Karpas-422 (cell line): Measurements from ENCODE around the gene IER5. TPM values are rescaled to one million over a fixed set of nuclear protein-coding genes. Genes with fewer than 3 reads are reported as not detected.

Experiments
- DNase-seq: peaks from one replicate; pipeline ENCODE4 v3.0.0-alpha.2; 2015
- H2AFZ ChIP-seq: fragments of 200-600 bp; sonication (generic); 2 replicates; pipeline ENCODE4 v1.6.1; 2014; ENCODE audit warnings: antibody characterized with exemption, low read length, mixed read lengths
- H3K27ac ChIP-seq: fragments of 200-600 bp; sonication (generic); 2 replicates; pipeline ENCODE4 v1.5.1; 2014; ENCODE audit warnings: mild to moderate bottlenecking, low read length, moderate library complexity
- H3K27me3 ChIP-seq: fragments of 200-600 bp; sonication (generic); 2 replicates; pipeline ENCODE4 v1.6.1; 2014; ENCODE audit warnings: low read length, mixed read lengths
- H3K36me3 ChIP-seq: fragments of 200-600 bp; sonication (generic); 2 replicates; pipeline ENCODE4 v1.6.1; 2014; ENCODE audit warnings: low read length, mixed read lengths; ENCODE audit not compliant: insufficient read depth
- H3K4me1 ChIP-seq: fragments of 200-600 bp; sonication (generic); 2 replicates; pipeline ENCODE4 v1.6.1; 2014; ENCODE audit warnings: mild to moderate bottlenecking, low read length, mixed read lengths
- H3K4me2 ChIP-seq: fragments of 200-600 bp; sonication (generic); 2 replicates; pipeline ENCODE4 v1.6.1; 2014; ENCODE audit warnings: low read length, low read depth, mild to moderate bottlenecking; ENCODE audit not compliant: poor library complexity, severe bottlenecking
- H3K4me3 ChIP-seq: fragments of 200-600 bp; sonication (generic); 2 replicates; pipeline ENCODE4 v1.5.1; 2014; ENCODE audit warnings: mild to moderate bottlenecking, antibody characterized with exemption, low read length, mixed read lengths
- H3K79me2 ChIP-seq: fragments of 200-600 bp; sonication (generic); 2 replicates; pipeline ENCODE4 v1.6.1; 2014; ENCODE audit warnings: mild to moderate bottlenecking, low read length, mixed read lengths
- H3K9ac ChIP-seq: fragments of 200-600 bp; sonication (generic); 2 replicates; pipeline ENCODE4 v1.6.0; 2014; ENCODE audit warnings: low read length
- H3K9me2 ChIP-seq: fragments of 200-600 bp; sonication (generic), shearing (Covaris generic); replicated peaks from 2 replicates; pipeline ENCODE4 v1.6.0; 2014; ENCODE audit warnings: mild to moderate bottlenecking, low read length, moderate library complexity; ENCODE audit not compliant: insufficient read depth
- H3K9me3 ChIP-seq: fragments of 300-700, 200-600 bp; sonication (generic); 2 replicates; pipeline ENCODE4 v1.6.1; 2014; ENCODE audit warnings: low read length, mixed read lengths
- H4K20me1 ChIP-seq: fragments of 200-600 bp; sonication (generic); 2 replicates; pipeline ENCODE4 v1.6.1; 2014; ENCODE audit warnings: mild to moderate bottlenecking, antibody characterized with exemption, low read length, low read depth; ENCODE audit not compliant: insufficient read depth
- total RNA-seq: library from RNA; depleted of rRNA; stranded (reverse); fragments of >200 nt; shearing (Covaris generic); gene quantifications from 2 replicates; pipeline ENCODE4 v1.2.3, GENCODE V29; 2014; ENCODE audit warnings: low replicate concordance

The IER5 gene
- total RNA-seq, 1 experiment from 2014 or later: 5.3 TPM

- H3K9me3 ChIP-seq: no peaks in the 10 kb centered on the region
- DNase-seq: peak; percentile 10
- H3K9me2 ChIP-seq: no peaks in the 10 kb centered on the region
Measured at GRCh38 chr1:181080556-181080955, 7.9 kb upstream of the IER5 start.

GRCh38 chr1:181081395-181081794 is 7.1 kb upstream of the IER5 start:
- no peak for DNase-seq
- H3K4me3 ChIP-seq: no peak overlapping the region
- no peaks in the 10 kb centered on the region for H3K9me3 ChIP-seq
- 0 out of 2 replicates have a peak, but pooled peaks cover 3% of the 10 kb centered on the region for H3K4me1 ChIP-seq
- H3K36me3 ChIP-seq: no peaks in the 10 kb centered on the region
- no peak overlapping the region for H3K4me2 ChIP-seq
- H2AFZ ChIP-seq: no peak overlapping the region
- no peaks in the 10 kb centered on the region for H4K20me1 ChIP-seq
- no peaks in the 10 kb centered on the region for H3K79me2 ChIP-seq
- H3K27ac ChIP-seq: no peak overlapping the region
- H3K27me3 ChIP-seq: no peaks in the 10 kb centered on the region
- no peak overlapping the region for H3K9ac ChIP-seq
- no peaks in the 10 kb centered on the region for H3K9me2 ChIP-seq

More at GRCh38 chr1:181080556-181080955, 7.9 kb upstream of the IER5 start:
- Histone ChIP-seq H3K4me1 (peaks cover 8% of the 10 kb centered on the region; the same call in 1 of the 2 replicates), H2AFZ (no peak overlapping the region), H3K4me2 (no peak overlapping the region), H3K27ac (no peak overlapping the region), H3K79me2 (no peaks in the 10 kb centered on the region), H3K4me3 (no peak overlapping the region), H3K36me3 (no peaks in the 10 kb centered on the region), H4K20me1 (no peaks in the 10 kb centered on the region), H3K27me3 (no peaks in the 10 kb centered on the region), H3K9ac (no peak overlapping the region)

GRCh38 chr1:181083842-181084605 is 4.5 kb upstream of the IER5 start:
- Histone ChIP-seq H2AFZ (peak overlapping the region; percentile 37; the same call in 1 of the 2 replicates), H3K9me2 (no peaks in the 10 kb centered on the region), H3K9ac (no peak overlapping the region), H3K4me2 (no peak overlapping the region), H3K27ac (no peak overlapping the region), H3K9me3 (no peaks in the 10 kb centered on the region), H3K27me3 (no peaks in the 10 kb centered on the region), H3K4me3 (no peak overlapping the region), H3K79me2 (no peaks in the 10 kb centered on the region), H3K36me3 (no peaks in the 10 kb centered on the region), H4K20me1 (no peaks in the 10 kb centered on the region), H3K4me1 (peaks cover 15% of the 10 kb centered on the region)
- peak; percentile 84 for DNase-seq

- no peak overlapping the region for H3K9ac ChIP-seq
- H3K27me3 ChIP-seq: no peaks in the 10 kb centered on the region
- no peak overlapping the region for H3K27ac ChIP-seq
- no peaks in the 10 kb centered on the region for H3K36me3 ChIP-seq
- no peaks in the 10 kb centered on the region for H3K9me2 ChIP-seq
- H4K20me1 ChIP-seq: peaks cover 1% of the 10 kb centered on the region; the same call in 1 of the 2 replicates
- H3K4me1 ChIP-seq: peaks cover 14% of the 10 kb centered on the region
- H3K79me2 ChIP-seq: no peaks in the 10 kb centered on the region
- no peak overlapping the region for H3K4me3 ChIP-seq
- no peak for DNase-seq
- no peak overlapping the region for H2AFZ ChIP-seq
- no peak overlapping the region for H3K4me2 ChIP-seq
- no peaks in the 10 kb centered on the region for H3K9me3 ChIP-seq
Measured at GRCh38 chr1:181084606-181084969, 3.9 kb upstream of the IER5 start.

GRCh38 chr1:181086091-181086490 is 2.4 kb upstream of the IER5 start:
- Histone ChIP-seq H3K36me3 (no peaks in the 10 kb centered on the region), H3K4me2 (no peak overlapping the region), H3K9me2 (no peaks in the 10 kb centered on the region), H3K9ac (no peak overlapping the region), H3K4me1 (peaks cover 29% of the 10 kb centered on the region), H4K20me1 (peaks cover 16% of the 10 kb centered on the region), H3K79me2 (no peaks in the 10 kb centered on the region), H2AFZ (no peak overlapping the region), H3K27ac (no peak overlapping the region), H3K27me3 (no peaks in the 10 kb centered on the region), H3K9me3 (no peaks in the 10 kb centered on the region), H3K4me3 (no peak overlapping the region)
- DNase-seq: no peak

GRCh38 chr1:181086926-181087325 is 1.6 kb upstream of the IER5 start:
- no peaks in the 10 kb centered on the region for H3K9me2 ChIP-seq
- H3K4me1 ChIP-seq: peaks cover 33% of the 10 kb centered on the region
- H3K4me2 ChIP-seq: peak overlapping the region; percentile 94
- H4K20me1 ChIP-seq: peaks cover 24% of the 10 kb centered on the region
- H3K4me3 ChIP-seq: no peak overlapping the region
- no peaks in the 10 kb centered on the region for H3K27me3 ChIP-seq
- no peak overlapping the region for H3K27ac ChIP-seq
- no peak overlapping the region for H3K9ac ChIP-seq
- H3K36me3 ChIP-seq: no peaks in the 10 kb centered on the region
- no peaks in the 10 kb centered on the region for H3K9me3 ChIP-seq
- H3K79me2 ChIP-seq: no peaks in the 10 kb centered on the region
- no peak overlapping the region for H2AFZ ChIP-seq
- DNase-seq: peak; percentile 21

- no peaks in the 10 kb centered on the region for H3K79me2 ChIP-seq
- no peaks in the 10 kb centered on the region for H3K9me3 ChIP-seq
- H3K4me1 ChIP-seq: peaks cover 33% of the 10 kb centered on the region
- no peak overlapping the region for H3K27ac ChIP-seq
- H3K9ac ChIP-seq: peak overlapping the region; percentile 62
- peaks cover 27% of the 10 kb centered on the region for H4K20me1 ChIP-seq
- H3K36me3 ChIP-seq: no peaks in the 10 kb centered on the region
- peak; percentile 74 for DNase-seq
- no peaks in the 10 kb centered on the region for H3K9me2 ChIP-seq
- H2AFZ ChIP-seq: no peak overlapping the region
- H3K4me3 ChIP-seq: peak overlapping the region; percentile 81
- peak overlapping the region; percentile 94 for H3K4me2 ChIP-seq
- H3K27me3 ChIP-seq: no peaks in the 10 kb centered on the region
Measured at GRCh38 chr1:181087400-181087901, 1.0 kb upstream of the IER5 start.

GRCh38 chr1:181089017-181089675 is 646 bp downstream of the IER5 start:
- Histone ChIP-seq H3K4me2 (peak overlapping the region; percentile 94), H3K4me1 (peaks cover 33% of the 10 kb centered on the region), H2AFZ (0 out of 2 replicates have a peak overlapping the region, but pooled peaks have one; percentile 79), H3K4me3 (peak overlapping the region; percentile 81), H3K79me2 (no peaks in the 10 kb centered on the region), H4K20me1 (peaks cover 36% of the 10 kb centered on the region), H3K9me2 (no peaks in the 10 kb centered on the region), H3K27ac (no peak overlapping the region), H3K9ac (peak overlapping the region; percentile 76), H3K27me3 (no peaks in the 10 kb centered on the region), H3K36me3 (no peaks in the 10 kb centered on the region), H3K9me3 (no peaks in the 10 kb centered on the region)
- DNase-seq: peak; percentile 71
